HG02642 (cell line): ENCODE data around the gene TCHH.

Experiments
- ATAC-seq: cut with Tn5 transposase; IDR thresholded peaks from one replicate; pipeline ENCODE4 v1.9.1; 2021; ENCODE audit warnings: mild to moderate bottlenecking; ENCODE audit not compliant: unreplicated experiment, poor library complexity

TCHH gene

DNA sequence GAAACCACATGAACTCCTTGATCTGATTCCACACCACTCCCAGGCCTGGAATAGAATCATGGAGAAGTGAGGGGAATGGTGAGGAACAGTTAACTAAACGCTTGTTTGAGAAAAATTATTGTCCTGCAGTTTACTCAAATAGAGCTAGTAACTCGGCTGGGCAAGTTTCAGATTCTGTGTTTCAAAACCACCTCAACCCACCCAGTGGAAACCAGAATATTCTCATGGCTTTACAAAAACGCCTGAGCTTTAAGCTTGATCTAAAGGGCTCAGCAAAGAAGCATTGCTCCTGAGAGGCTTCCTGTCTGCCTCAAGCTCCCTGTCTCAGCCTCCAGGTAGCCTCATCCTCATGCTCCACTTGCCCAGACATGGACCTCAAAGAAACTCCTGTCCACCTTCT, 42.9 kb downstream of the TCHH start:
- ATAC-seq = no peak

GRCh38 chr1:152071123-152071522, 44.1 kb downstream of the TCHH start:
- ATAC-seq = no peak

DNA sequence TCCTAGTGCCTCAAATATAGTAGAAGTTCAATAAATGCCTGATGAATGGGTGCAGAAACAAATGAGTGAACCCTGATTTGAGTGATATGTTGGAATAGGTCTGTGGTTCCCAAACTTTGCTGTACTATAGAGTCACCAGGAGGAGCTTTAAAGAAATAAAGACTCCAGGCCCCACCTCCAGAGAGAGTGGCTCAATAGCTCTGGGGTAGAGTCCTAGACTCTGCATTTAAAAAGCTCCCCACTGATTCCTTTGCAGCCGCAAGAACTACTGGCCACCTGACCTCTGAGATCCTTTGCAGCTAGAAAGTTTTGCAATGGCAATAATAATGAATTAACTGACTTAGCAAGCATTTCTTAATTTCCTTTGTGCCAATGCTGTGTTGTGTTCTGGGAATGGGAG, 47.3 kb downstream of the TCHH start:
- ATAC-seq = no peak

DNA sequence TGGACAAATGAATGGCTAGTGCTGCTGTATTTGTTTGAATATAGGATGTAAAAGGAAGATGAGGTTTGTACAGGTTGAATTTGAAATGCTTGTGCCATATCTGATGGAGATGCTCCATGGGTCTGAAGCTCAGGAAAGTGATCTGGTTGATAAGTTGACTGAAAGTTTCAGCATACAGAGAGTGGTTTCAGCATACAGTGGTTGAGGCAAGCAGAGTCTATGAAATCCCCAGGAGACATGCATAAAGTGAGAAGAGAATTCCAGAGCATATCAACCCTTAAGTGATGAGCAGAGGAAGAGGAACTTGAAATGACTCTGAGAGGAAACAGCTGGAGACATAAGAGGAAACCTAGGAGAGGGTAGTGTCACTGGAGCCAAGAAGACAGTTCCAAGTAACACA, 48.1 kb downstream of the TCHH start:
- ATAC-seq = no peak

- no peak for ATAC-seq
Measured at GRCh38 chr1:152061952-152062351, 53.3 kb downstream of the TCHH start.
